ENCODE results near the gene MSRB3. TPM values are rescaled to one million over a fixed set of nuclear protein-coding genes. Genes with fewer than 3 reads are reported as not detected.

MSRB3 gene
- polyA plus RNA-seq, 1 of the 3 experiments (the other 2 are of a cell fraction), result 24.3 TPM

DNA sequence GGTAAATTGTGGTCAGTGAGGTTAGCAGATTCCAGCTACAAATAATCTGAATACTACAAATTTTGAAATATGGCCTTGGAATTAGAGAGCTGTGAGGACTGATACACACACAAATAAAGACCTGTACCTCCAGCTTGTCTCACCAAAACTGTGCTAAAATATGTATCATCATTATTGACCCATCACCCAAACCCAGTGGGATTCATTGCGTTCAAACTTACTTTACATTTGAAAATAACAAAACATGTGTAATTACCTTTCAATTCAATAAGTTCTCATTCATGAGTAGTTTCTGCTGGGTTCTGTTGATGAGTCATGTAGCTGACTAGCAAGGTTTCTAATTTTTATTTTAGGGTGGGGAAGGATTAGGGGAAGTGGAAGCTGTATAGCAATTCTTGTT, 170.9 kb downstream of the MSRB3 start:
- WGBS (ENCODE audit: low lambda C conversion rate), result 27% methylated on average over 1 of the region's 1 CpG
- H3K27ac ChIP-seq (ENCODE audit: low read depth in 2 of 2, low read length in 1 of 2), result peak overlapping the region; percentile 27 to 34; a peak in 2 of 4 replicates
- no peaks in the 10 kb centered on the region for H3K27me3 ChIP-seq (ENCODE audit: insufficient read depth)
- no peaks in the 10 kb centered on the region for H3K9me3 ChIP-seq
- H2AFZ ChIP-seq (ENCODE audit: low read depth), result no peak overlapping the region
- H3K4me3 ChIP-seq (ENCODE audit: low read depth in 2 of 2, low read length in 1 of 2), result no peak overlapping the region
- peaks cover 20% of the 10 kb centered on the region for H3F3A ChIP-seq (replicated peaks; ENCODE audit: insufficient read depth)
- no peak for DNase-seq
- H3K9me2 ChIP-seq, result no peaks in the 10 kb centered on the region
- ChIA-PET POLR2A (no interaction called here), CTCF (no interaction called here)
- peak; percentile 70 for TF ChIP-seq FOSL2 (IDR thresholded peaks at IDR 0.05; ENCODE audit: borderline replicate concordance, low read depth)
- TF ChIP-seq FOXM1 (IDR thresholded peaks at IDR 0.05; ENCODE audit: low read depth), result no peak
- no peak for TF ChIP-seq ELF1 (IDR thresholded peaks at IDR 0.05)
- TF ChIP-seq, protein P1, sequence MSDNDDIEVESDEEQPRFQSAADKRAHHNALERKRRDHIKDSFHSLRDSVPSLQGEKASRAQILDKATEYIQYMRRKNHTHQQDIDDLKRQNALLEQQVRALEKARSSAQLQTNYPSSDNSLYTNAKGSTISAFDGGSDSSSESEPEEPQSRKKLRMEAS (IDR thresholded peaks at IDR 0.05; ENCODE audit: low read depth), result no peak
- H3K9ac ChIP-seq, result no peak overlapping the region
- peaks cover 1 to 8% of the 10 kb centered on the region in 2 experiments for H3K36me3 ChIP-seq (replicated peaks in 1 of 2; ENCODE audit: control insufficient read depth in 1 of 2, insufficient read depth in 2 of 2, low read length in 1 of 2)
- no peaks in the 10 kb centered on the region for H3K79me2 ChIP-seq (ENCODE audit: insufficient read depth)
- no peaks in the 10 kb centered on the region for H4K20me1 ChIP-seq (ENCODE audit: insufficient read depth)
- H3K4me1 ChIP-seq (ENCODE audit: control insufficient read depth in 1 of 2, insufficient read depth in 2 of 2, low read depth in 1 of 2, low read length in 1 of 2), result no peaks in the 10 kb centered on the region; a peak in 2 of 4 replicates
- 0 out of 2 replicates have a peak overlapping the region, but pooled peaks have one; percentile 13 for H3K4me2 ChIP-seq

DNA sequence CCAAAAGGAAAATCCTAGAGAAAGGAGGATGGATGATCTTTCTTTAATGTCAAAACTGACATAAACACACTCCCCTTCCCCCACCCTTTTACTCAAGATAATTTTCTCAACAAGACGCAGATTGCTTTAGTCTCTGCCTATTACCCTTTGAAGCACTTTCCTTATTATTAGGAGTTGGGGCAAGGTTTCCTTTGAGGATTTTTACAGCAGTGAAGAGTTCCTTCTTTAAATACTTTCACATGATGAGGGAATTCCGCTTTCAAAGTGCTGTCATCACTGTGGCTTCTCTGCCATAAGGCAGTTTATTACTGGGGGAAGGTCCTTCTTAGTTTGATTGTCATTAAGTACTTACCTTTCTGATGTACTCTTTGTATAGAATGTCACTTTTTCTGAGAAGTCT, 172.1 kb downstream of the MSRB3 start:
- no peaks in the 10 kb centered on the region for H4K20me1 ChIP-seq (ENCODE audit: insufficient read depth)
- H3K27ac ChIP-seq (ENCODE audit: low read depth in 2 of 2, low read length in 1 of 2), result no peak overlapping the region
- POLR2A ChIA-PET, result no interaction called here

DNA sequence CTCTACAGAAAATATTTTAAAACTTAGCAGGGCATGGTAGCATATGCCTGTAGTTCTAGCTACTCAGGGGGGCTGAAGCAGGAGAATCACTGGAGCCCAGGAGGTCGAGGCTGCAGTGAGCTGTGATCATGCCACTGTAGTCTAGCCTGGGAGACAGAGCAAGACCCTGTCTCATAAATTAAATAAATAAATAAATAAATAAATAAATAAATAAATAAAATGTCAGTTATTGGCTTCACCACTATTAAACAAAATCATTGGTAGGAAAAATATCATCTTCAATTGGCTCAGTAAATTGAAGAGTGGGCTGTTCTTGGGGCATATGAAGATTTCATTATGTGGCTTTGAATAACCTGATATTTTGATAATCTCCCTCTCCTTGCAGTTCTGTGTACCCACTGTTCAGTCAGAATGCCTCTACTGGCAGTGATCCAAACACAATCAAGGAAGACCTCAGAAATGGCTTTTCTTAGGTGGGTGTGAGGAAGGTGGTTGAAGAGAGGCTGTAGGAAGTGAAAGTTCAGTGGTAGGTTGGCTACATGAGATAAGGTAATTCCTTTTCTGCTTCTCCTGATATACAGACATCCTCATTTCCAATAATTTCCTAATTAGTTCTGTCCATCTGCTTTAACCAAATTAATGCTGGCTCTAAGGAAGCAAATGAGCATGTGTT, 175.8 kb downstream of the MSRB3 start:
- H3K36me3 ChIP-seq (replicated peaks in 1 of 2; ENCODE audit: control insufficient read depth in 1 of 2, insufficient read depth in 2 of 2, low read length in 1 of 2), result peaks cover 12 to 23% of the 10 kb centered on the region in 2 experiments
- no peak overlapping the region for H3K4me2 ChIP-seq
- ChIA-PET CTCF (no interaction called here), POLR2A (no interaction called here)
- no peak overlapping the region for H3K27ac ChIP-seq (ENCODE audit: low read depth in 2 of 2, low read length in 1 of 2)
- no peaks in the 10 kb centered on the region for H4K20me1 ChIP-seq (ENCODE audit: insufficient read depth)
- no peaks in the 10 kb centered on the region for H3K27me3 ChIP-seq (ENCODE audit: insufficient read depth)
- no peaks in the 10 kb centered on the region for H3K79me2 ChIP-seq (ENCODE audit: insufficient read depth)
- H3K9me3 ChIP-seq, result no peaks in the 10 kb centered on the region
- H3F3A ChIP-seq (replicated peaks; ENCODE audit: insufficient read depth), result peaks cover 15% of the 10 kb centered on the region
- H3K4me1 ChIP-seq (ENCODE audit: control insufficient read depth in 1 of 2, insufficient read depth in 2 of 2, low read depth in 1 of 2, low read length in 1 of 2), result peaks cover 0 to 8% of the 10 kb centered on the region in 2 experiments; a peak in 3 of 4 replicates
- no peak for DNase-seq
- no peak overlapping the region for H3K9ac ChIP-seq
- H2AFZ ChIP-seq (ENCODE audit: low read depth), result no peak overlapping the region
- 83% methylated on average over 1 of the region's 1 CpG for WGBS (ENCODE audit: low lambda C conversion rate)
- no peak overlapping the region for H3K4me3 ChIP-seq (ENCODE audit: low read depth in 2 of 2, low read length in 1 of 2)
- H3K9me2 ChIP-seq, result no peaks in the 10 kb centered on the region
- TF ChIP-seq GABPA (IDR thresholded peaks at IDR 0.05; ENCODE audit: low read depth) (no peak), ELF1 (IDR thresholded peaks at IDR 0.05) (no peak), NRF1 (IDR thresholded peaks at IDR 0.05; ENCODE audit: low read depth, low read length) (no peak), MEF2A (IDR thresholded peaks at IDR 0.05; ENCODE audit: borderline replicate concordance, low read depth) (no peak), FOXJ3 (CRISPR knock-in tag; IDR thresholded peaks at IDR 0.05) (no peak), SIN3A (IDR thresholded peaks at IDR 0.05; ENCODE audit: borderline replicate concordance, low read depth, low read length) (no peak), EP300 (IDR thresholded peaks at IDR 0.05; ENCODE audit: borderline replicate concordance in 1 of 2, low read depth in 1 of 2, low read length in 1 of 2) (no peak), RAD21 (IDR thresholded peaks at IDR 0.05; ENCODE audit: low read length) (no peak), RFX5 (IDR thresholded peaks at IDR 0.05; ENCODE audit: low read length) (no peak), NFIC (IDR thresholded peaks at IDR 0.05; ENCODE audit: borderline replicate concordance) (no peak), CHD2 (IDR thresholded peaks at IDR 0.05; ENCODE audit: low read length, partially characterized antibody) (no peak)
- TF ChIP-seq, protein P2, sequence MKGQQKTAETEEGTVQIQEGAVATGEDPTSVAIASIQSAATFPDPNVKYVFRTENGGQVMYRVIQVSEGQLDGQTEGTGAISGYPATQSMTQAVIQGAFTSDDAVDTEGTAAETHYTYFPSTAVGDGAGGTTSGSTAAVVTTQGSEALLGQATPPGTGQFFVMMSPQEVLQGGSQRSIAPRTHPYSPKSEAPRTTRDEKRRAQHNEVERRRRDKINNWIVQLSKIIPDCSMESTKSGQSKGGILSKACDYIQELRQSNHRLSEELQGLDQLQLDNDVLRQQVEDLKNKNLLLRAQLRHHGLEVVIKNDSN (IDR thresholded peaks at IDR 0.05; ENCODE audit: borderline replicate concordance, low read depth), result no peak
- TF ChIP-seq, protein P1 (IDR thresholded peaks at IDR 0.05; ENCODE audit: low read depth), result no peak
- TF ChIP-seq, protein P3, sequence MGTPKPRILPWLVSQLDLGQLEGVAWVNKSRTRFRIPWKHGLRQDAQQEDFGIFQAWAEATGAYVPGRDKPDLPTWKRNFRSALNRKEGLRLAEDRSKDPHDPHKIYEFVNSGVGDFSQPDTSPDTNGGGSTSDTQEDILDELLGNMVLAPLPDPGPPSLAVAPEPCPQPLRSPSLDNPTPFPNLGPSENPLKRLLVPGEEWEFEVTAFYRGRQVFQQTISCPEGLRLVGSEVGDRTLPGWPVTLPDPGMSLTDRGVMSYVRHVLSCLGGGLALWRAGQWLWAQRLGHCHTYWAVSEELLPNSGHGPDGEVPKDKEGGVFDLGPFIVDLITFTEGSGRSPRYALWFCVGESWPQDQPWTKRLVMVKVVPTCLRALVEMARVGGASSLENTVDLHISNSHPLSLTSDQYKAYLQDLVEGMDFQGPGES (IDR thresholded peaks at IDR 0.05; ENCODE audit: low read depth, low read length), result no peak
- TF ChIP-seq, protein P4, sequence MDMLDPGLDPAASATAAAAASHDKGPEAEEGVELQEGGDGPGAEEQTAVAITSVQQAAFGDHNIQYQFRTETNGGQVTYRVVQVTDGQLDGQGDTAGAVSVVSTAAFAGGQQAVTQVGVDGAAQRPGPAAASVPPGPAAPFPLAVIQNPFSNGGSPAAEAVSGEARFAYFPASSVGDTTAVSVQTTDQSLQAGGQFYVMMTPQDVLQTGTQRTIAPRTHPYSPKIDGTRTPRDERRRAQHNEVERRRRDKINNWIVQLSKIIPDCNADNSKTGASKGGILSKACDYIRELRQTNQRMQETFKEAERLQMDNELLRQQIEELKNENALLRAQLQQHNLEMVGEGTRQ (IDR thresholded peaks at IDR 0.05; ENCODE audit: borderline replicate concordance, low read depth, low read length), result no peak

More for the DNA sequence above, 172.1 kb downstream of the MSRB3 start:
- peaks cover 20% of the 10 kb centered on the region for H3F3A ChIP-seq (replicated peaks; ENCODE audit: insufficient read depth)
- CTCF ChIA-PET, result no interaction called here
- TF ChIP-seq NRF1 (IDR thresholded peaks at IDR 0.05; ENCODE audit: low read depth, low read length), result no peak
- TF ChIP-seq POLR2AphosphoS5 (IDR thresholded peaks at IDR 0.05; ENCODE audit: low read depth, low read length), result no peak
- H2AFZ ChIP-seq (ENCODE audit: low read depth), result no peak overlapping the region
- no peaks in the 10 kb centered on the region; a peak in 2 of 4 replicates for H3K4me1 ChIP-seq (ENCODE audit: control insufficient read depth in 1 of 2, insufficient read depth in 2 of 2, low read depth in 1 of 2, low read length in 1 of 2)
- H3K4me3 ChIP-seq (ENCODE audit: low read depth in 2 of 2, low read length in 1 of 2), result no peak overlapping the region
- DNase-seq, result no peak
- H3K4me2 ChIP-seq, result no peak overlapping the region
- H3K9me2 ChIP-seq, result no peaks in the 10 kb centered on the region
- peaks cover 7 to 10% of the 10 kb centered on the region in 2 experiments for H3K36me3 ChIP-seq (replicated peaks in 1 of 2; ENCODE audit: control insufficient read depth in 1 of 2, insufficient read depth in 2 of 2, low read length in 1 of 2)
- H3K9ac ChIP-seq, result no peak overlapping the region
- H3K27me3 ChIP-seq (ENCODE audit: insufficient read depth), result no peaks in the 10 kb centered on the region
- 56% methylated on average over 2 of the region's 2 CpGs for WGBS (ENCODE audit: low lambda C conversion rate)
- no peaks in the 10 kb centered on the region for H3K9me3 ChIP-seq
- H3K79me2 ChIP-seq (ENCODE audit: insufficient read depth), result no peaks in the 10 kb centered on the region
